H1 (cell line): ENCODE results near the gene ARPC3.

ENCODE experiments used
- CBX8 ChIP-seq: fragments of 300-800, 300-1000 bp; sonication (generic); IDR thresholded peaks from 2 replicates; pipeline ENCODE4 v1.7.1; 2016; ENCODE audit warnings: low read depth, low read length, borderline replicate concordance
- GABPA ChIP-seq: IDR thresholded peaks from 2 replicates; pipeline ENCODE4 v1.6.1; 2011; ENCODE audit warnings: mild to moderate bottlenecking, low read length, moderate library complexity, borderline replicate concordance; ENCODE audit not compliant: insufficient read depth
- POLR2A ChIP-seq, 2 experiments: IDR thresholded peaks; 1 replicate in 1 of 2; 2 replicates in 1 of 2; pipeline ENCODE4 v1.6.1; 2011; ENCODE audit warnings: low read depth in 2 of 2, low read length in 2 of 2, mild to moderate bottlenecking in 2 of 2; ENCODE audit errors: control extremely low read depth in 1 of 2
- POLR2AphosphoS5 ChIP-seq: IDR thresholded peaks from 2 replicates; pipeline ENCODE4 v1.6.1; 2011; ENCODE audit warnings: low read depth, low read length
- RAD21 ChIP-seq, 2 experiments: IDR thresholded peaks in 1 of 2; conservative IDR thresholded peaks in 1 of 2; 2 replicates each; pipeline ENCODE4 v1.6.1; 2011; ENCODE audit warnings: low read depth in 2 of 2, low read length in 2 of 2, improper control_type of control experiment in 1 of 2, inconsistent platforms in 1 of 2, mild to moderate bottlenecking in 1 of 2, moderate library complexity in 1 of 2
- SAP30 ChIP-seq: fragments of 300-600 bp; sonication (generic); IDR thresholded peaks from 2 replicates; pipeline ENCODE4 v1.7.1; 2012; ENCODE audit warnings: low read length, moderate library complexity, mild to moderate bottlenecking, inconsistent platforms; ENCODE audit not compliant: insufficient read depth, insufficient replicate concordance
- SIRT6 ChIP-seq: IDR thresholded peaks from one replicate; pipeline ENCODE4 v1.7.1; 2012; ENCODE audit warnings: low read length, inconsistent platforms
- SP1 ChIP-seq: IDR thresholded peaks from 2 replicates; pipeline ENCODE4 v1.6.1; 2011; ENCODE audit warnings: low read depth, low read length
- TF ChIP-seq, protein P1 (sequence below), 3 experiments: IDR thresholded peaks; 1 replicate in 2 of 3; 2 replicates in 1 of 3; pipeline versions ENCODE4 v1.5.1 to v1.6.1; 2011; ENCODE audit warnings: low read length in 3 of 3, mild to moderate bottlenecking in 3 of 3, inconsistent platforms in 2 of 3, low read depth in 1 of 3, moderate library complexity in 1 of 3; ENCODE audit not compliant: insufficient read depth in 1 of 3; ENCODE audit errors: control extremely low read depth in 1 of 3
- TF ChIP-seq, protein P2 (sequence below): IDR thresholded peaks from 2 replicates; pipeline ENCODE4 v1.6.1; 2012; ENCODE audit warnings: inconsistent platforms
- TF ChIP-seq, protein P3 (sequence below): IDR thresholded peaks from 2 replicates; pipeline ENCODE4 v1.6.1; 2011; ENCODE audit warnings: low read length, improper control_type of control experiment
- TF ChIP-seq, protein P4 (sequence below): IDR thresholded peaks from 2 replicates; pipeline ENCODE4 v1.6.1; 2012; ENCODE audit warnings: inconsistent platforms

DNA sequence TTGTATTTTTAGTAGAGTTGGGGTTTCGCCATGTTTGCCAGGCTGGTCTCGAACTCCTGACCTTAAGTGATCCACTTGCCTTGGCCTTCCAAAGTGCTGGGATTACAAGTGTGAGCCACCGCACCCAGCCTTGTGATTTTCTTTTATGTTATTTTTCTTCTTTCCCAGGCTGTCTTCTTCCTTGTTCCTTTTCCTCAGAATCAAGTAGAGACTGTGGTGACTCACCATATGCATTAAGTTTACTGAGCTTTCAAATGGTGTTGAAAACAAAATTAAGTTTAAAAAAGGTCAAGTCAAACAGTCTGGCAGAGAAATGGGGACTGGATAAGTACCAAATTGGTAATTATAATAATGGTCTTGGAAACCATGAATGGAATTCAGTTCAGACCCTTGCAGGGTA, 5.7 kb downstream of the ARPC3 start:
- TF ChIP-seq POLR2A (IDR thresholded peaks at IDR 0.05; ENCODE audit: control extremely low read depth in 1 of 2, low read depth in 2 of 2, low read length in 2 of 2) = no peak
- TF ChIP-seq, protein P1, sequence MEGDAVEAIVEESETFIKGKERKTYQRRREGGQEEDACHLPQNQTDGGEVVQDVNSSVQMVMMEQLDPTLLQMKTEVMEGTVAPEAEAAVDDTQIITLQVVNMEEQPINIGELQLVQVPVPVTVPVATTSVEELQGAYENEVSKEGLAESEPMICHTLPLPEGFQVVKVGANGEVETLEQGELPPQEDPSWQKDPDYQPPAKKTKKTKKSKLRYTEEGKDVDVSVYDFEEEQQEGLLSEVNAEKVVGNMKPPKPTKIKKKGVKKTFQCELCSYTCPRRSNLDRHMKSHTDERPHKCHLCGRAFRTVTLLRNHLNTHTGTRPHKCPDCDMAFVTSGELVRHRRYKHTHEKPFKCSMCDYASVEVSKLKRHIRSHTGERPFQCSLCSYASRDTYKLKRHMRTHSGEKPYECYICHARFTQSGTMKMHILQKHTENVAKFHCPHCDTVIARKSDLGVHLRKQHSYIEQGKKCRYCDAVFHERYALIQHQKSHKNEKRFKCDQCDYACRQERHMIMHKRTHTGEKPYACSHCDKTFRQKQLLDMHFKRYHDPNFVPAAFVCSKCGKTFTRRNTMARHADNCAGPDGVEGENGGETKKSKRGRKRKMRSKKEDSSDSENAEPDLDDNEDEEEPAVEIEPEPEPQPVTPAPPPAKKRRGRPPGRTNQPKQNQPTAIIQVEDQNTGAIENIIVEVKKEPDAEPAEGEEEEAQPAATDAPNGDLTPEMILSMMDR (IDR thresholded peaks at IDR 0.05; ENCODE audit: control extremely low read depth in 1 of 3, insufficient read depth in 1 of 3, low read depth in 1 of 3, low read length in 3 of 3) = no peak
- no peak for TF ChIP-seq SIRT6
- no peak for TF ChIP-seq POLR2AphosphoS5
- TF ChIP-seq SAP30 = no peak
- TF ChIP-seq RAD21 (IDR thresholded peaks at IDR 0.05 in 1 of 2, conservative IDR thresholded peaks at IDR 0.05 in 1 of 2; ENCODE audit: low read depth in 2 of 2, low read length in 2 of 2) = no peak
- TF ChIP-seq, protein P2, sequence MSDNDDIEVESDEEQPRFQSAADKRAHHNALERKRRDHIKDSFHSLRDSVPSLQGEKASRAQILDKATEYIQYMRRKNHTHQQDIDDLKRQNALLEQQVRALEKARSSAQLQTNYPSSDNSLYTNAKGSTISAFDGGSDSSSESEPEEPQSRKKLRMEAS = no peak
- TF ChIP-seq SP1 = no peak
- no peak for TF ChIP-seq GABPA
- no peak for TF ChIP-seq CBX8
- TF ChIP-seq, protein P3, sequence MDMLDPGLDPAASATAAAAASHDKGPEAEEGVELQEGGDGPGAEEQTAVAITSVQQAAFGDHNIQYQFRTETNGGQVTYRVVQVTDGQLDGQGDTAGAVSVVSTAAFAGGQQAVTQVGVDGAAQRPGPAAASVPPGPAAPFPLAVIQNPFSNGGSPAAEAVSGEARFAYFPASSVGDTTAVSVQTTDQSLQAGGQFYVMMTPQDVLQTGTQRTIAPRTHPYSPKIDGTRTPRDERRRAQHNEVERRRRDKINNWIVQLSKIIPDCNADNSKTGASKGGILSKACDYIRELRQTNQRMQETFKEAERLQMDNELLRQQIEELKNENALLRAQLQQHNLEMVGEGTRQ = no peak
- TF ChIP-seq, protein P4, sequence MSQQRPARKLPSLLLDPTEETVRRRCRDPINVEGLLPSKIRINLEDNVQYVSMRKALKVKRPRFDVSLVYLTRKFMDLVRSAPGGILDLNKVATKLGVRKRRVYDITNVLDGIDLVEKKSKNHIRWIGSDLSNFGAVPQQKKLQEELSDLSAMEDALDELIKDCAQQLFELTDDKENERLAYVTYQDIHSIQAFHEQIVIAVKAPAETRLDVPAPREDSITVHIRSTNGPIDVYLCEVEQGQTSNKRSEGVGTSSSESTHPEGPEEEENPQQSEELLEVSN = no peak
